NCI-H2227 (cell line): ENCODE results near the gene TRIM64.
"Not testable (repeated sequence)": the region's sequence is repeated elsewhere in the genome, so short reads cannot be mapped to it uniquely, and the experiment has no call there.

Source experiments
- DNase-seq: peaks from one replicate; lab custom pipeline; 2025; ENCODE audit not compliant: unreplicated experiment; lab: John Stamatoyannopoulos, UW

TRIM64 gene

GRCh38 chr11:89965737-89966136 is at the start of gene TRIM64:
TSS of gene TRIM64 (plus strand) at chr11:89966037. CDS start at chr11:89968504, 2,467 bp downstream.
- DNase-seq = not testable (repeated sequence)

- no peak for DNase-seq
Measured at GRCh38 chr11:89922195-89922660, 43.6 kb upstream of the TRIM64 start, which contains the start of gene TRIM49D1. TSS of gene TRIM49D1 (minus strand) at chr11:89922245. CDS start at chr11:89917710, 4,535 bp downstream.

GRCh38 chr11:89923764-89924163 is 42.1 kb upstream of the TRIM64 start, which contains the start of gene TRIM49D2:
TSS of gene TRIM49D2 (plus strand) at chr11:89924064. CDS start at chr11:89926762, 2,698 bp downstream.
- not testable (repeated sequence) for DNase-seq

GRCh38 chr11:89960833-89961232 is 5.0 kb upstream of the TRIM64 start:
- not testable (repeated sequence) for DNase-seq
